Stimulated activated CD4-positive, alpha-beta T cell treated with anti-CD3 and anti-CD28 coated beads, Interleukin-12 subunit alpha, Interleukin-12 subunit beta, amount 100 ng/mL, for 4 hours (primary cell): ENCODE data around the gene COL6A1.
"Not testable (repeated sequence)": the region's sequence is repeated elsewhere in the genome, so short reads cannot be mapped to it uniquely, and the experiment has no call there.

ENCODE experiments used
- DNase-seq: peaks from one replicate; pipeline ENCODE4 v3.0.0-alpha.2; 2020

Gene COL6A1

GRCh38 chr21:46029186-46029924 lies 47.8 kb downstream of the COL6A1 start:
- DNase-seq, result no peak

GRCh38 chr21:46031484-46031883 lies 49.9 kb downstream of the COL6A1 start:
- no peak for DNase-seq

- DNase-seq, result no peak
Measured at GRCh38 chr21:46032100-46032499, 50.5 kb downstream of the COL6A1 start.

- DNase-seq, result no peak
Measured at GRCh38 chr21:46033410-46034400, 52.1 kb downstream of the COL6A1 start.

- DNase-seq, result no peak
Measured at GRCh38 chr21:46035809-46036695, 54.5 kb downstream of the COL6A1 start.

- DNase-seq, result no peak
Measured at GRCh38 chr21:46036696-46037330, 55.2 kb downstream of the COL6A1 start.

- DNase-seq, result no peak
Measured at GRCh38 chr21:46037331-46038325, 56.1 kb downstream of the COL6A1 start.

- no peak for DNase-seq
Measured at GRCh38 chr21:46038341-46038829, 56.8 kb downstream of the COL6A1 start.

GRCh38 chr21:46038871-46039397 lies 57.4 kb downstream of the COL6A1 start:
- DNase-seq, result no peak

GRCh38 chr21:46039891-46040660 lies 58.5 kb downstream of the COL6A1 start:
- DNase-seq, result no peak

GRCh38 chr21:46040707-46041106 lies 59.1 kb downstream of the COL6A1 start:
- DNase-seq, result no peak

- no peak for DNase-seq
Measured at GRCh38 chr21:46041183-46041582, 59.6 kb downstream of the COL6A1 start.

- no peak for DNase-seq
Measured at GRCh38 chr21:46045154-46045553, 63.6 kb downstream of the COL6A1 start.

- DNase-seq, result no peak
Measured at GRCh38 chr21:46046471-46046870, 64.9 kb downstream of the COL6A1 start.

GRCh38 chr21:46046906-46047305 lies 65.3 kb downstream of the COL6A1 start:
- DNase-seq, result not testable (repeated sequence)

GRCh38 chr21:46048926-46049889 lies 67.6 kb downstream of the COL6A1 start:
- DNase-seq, result no peak

- DNase-seq, result no peak
Measured at GRCh38 chr21:46049890-46050667, 68.5 kb downstream of the COL6A1 start.
